Endothelial cell of umbilical vein (primary cell): ENCODE measurements around the gene TMPRSS4.

Experiments used
- CTCF ChIP-seq, 2 donors: IDR thresholded peaks; 1 replicate in 1 of 2; 2 replicates in 1 of 2; pipeline ENCODE4 v1.5.1; 2011; ENCODE audit warnings: low read length in 2 of 2, mild to moderate bottlenecking in 2 of 2, moderate library complexity in 2 of 2, control low read depth in 1 of 2, inconsistent platforms in 1 of 2, low read depth in 1 of 2; ENCODE audit not compliant: insufficient read depth in 1 of 2; ENCODE audit errors: extremely low read depth in 1 of 2
- POLR2A ChIP-seq: IDR thresholded peaks from 2 replicates; pipeline ENCODE4 v1.6.1; 2012; ENCODE audit warnings: low read depth, mild to moderate bottlenecking, control low read depth, low read length

- TF ChIP-seq POLR2A (no peak), CTCF (IDR thresholded peaks at IDR 0.05; ENCODE audit: extremely low read depth in 1 of 2, insufficient read depth in 1 of 2, low read depth in 1 of 2, low read length in 2 of 2) (no peak)
Observed at GRCh38 chr11:118049771-118050170, 27.1 kb upstream of the TMPRSS4 start.
